A673 (cell line): ENCODE data around the gene MTMR3. TPM values are rescaled to one million over a fixed set of nuclear protein-coding genes. Genes with fewer than 3 reads are reported as not detected.

Experiments
- BruUV-seq: library from RNA; stranded (reverse); fragments of 400-500 nt; replicated peaks from 2 replicates; lab custom pipeline; 2021; lab: Mats Ljungman, UMichigan
- CTCF ChIA-PET: fragments of 300-600 bp; sonication (Branson Sonifier 250); formaldehyde crosslinking; loops from one replicate; lab custom pipeline; 2022; ENCODE audit warnings: antibody characterized with exemption; lab: Charles Lee
- POLR2A ChIA-PET: fragments of 300-600 bp; sonication (Branson Sonifier 250); formaldehyde crosslinking; loops from one replicate; lab custom pipeline; 2022; ENCODE audit warnings: antibody characterized with exemption; ENCODE audit not compliant: low non-redundant PET; lab: Charles Lee
- DNase-seq: peaks from one replicate; pipeline ENCODE4 v3.0.0-alpha.2; 2015; ENCODE audit warnings: low spot score
- H3K27ac ChIP-seq: fragments of 200-600 bp; sonication (generic); 2 replicates; pipeline ENCODE4 v1.5.1; 2016; ENCODE audit warnings: mixed run types, low read depth, mild to moderate bottlenecking, mixed read lengths, antibody characterized with exemption, low read length; ENCODE audit not compliant: poor library complexity, severe bottlenecking
- H3K27me3 ChIP-seq: fragments of 200-600 bp; sonication (generic); replicated peaks from 2 replicates; pipeline ENCODE4 v1.6.1; 2017; ENCODE audit warnings: mixed run types, low read depth, mild to moderate bottlenecking, mixed read lengths, antibody characterized with exemption, low read length; ENCODE audit not compliant: insufficient read depth, poor library complexity
- H3K36me3 ChIP-seq: fragments of 200-600 bp; sonication (generic); 2 replicates; pipeline ENCODE4 v1.6.1; 2016; ENCODE audit warnings: mixed run types, mild to moderate bottlenecking, mixed read lengths, antibody characterized with exemption, low read length; ENCODE audit not compliant: insufficient read depth, poor library complexity, severe bottlenecking
- H3K4me1 ChIP-seq: fragments of 200-600 bp; sonication (generic); 2 replicates; pipeline ENCODE4 v1.6.1; 2017; ENCODE audit warnings: mixed run types, mild to moderate bottlenecking, mixed read lengths, antibody characterized with exemption, low read length; ENCODE audit not compliant: insufficient read depth, poor library complexity, severe bottlenecking
- H3K4me3 ChIP-seq: fragments of 200-600 bp; sonication (generic); 2 replicates; pipeline ENCODE4 v1.5.1; 2016; ENCODE audit warnings: low read depth, mixed run types, mild to moderate bottlenecking, mixed read lengths, low read length; ENCODE audit not compliant: poor library complexity, severe bottlenecking
- H3K9me3 ChIP-seq: fragments of 200-600 bp; sonication (generic); 2 replicates; pipeline ENCODE4 v1.6.1; 2016; ENCODE audit warnings: mixed run types, low read depth, mild to moderate bottlenecking, mixed read lengths, antibody characterized with exemption, low read length; ENCODE audit not compliant: poor library complexity, severe bottlenecking
- CTCF ChIP-seq: fragments of 300-800, 200-600 bp; sonication (generic); conservative IDR thresholded peaks from 2 replicates; pipeline ENCODE4 v1.5.1; 2017; ENCODE audit warnings: low read depth, mild to moderate bottlenecking, antibody characterized with exemption, low read length, moderate library complexity, mixed read lengths
- EZH2 ChIP-seq: fragments of 200-600 bp; sonication (generic); IDR thresholded peaks from 2 replicates; pipeline ENCODE4 v1.6.1; 2017; ENCODE audit warnings: borderline replicate concordance, low read depth, mild to moderate bottlenecking, mixed read lengths, antibody characterized with exemption, low read length; ENCODE audit not compliant: poor library complexity, severe bottlenecking
- intact Hi-C: fragments of 100-400 bp; cut with micrococcal nuclease; formaldehyde crosslinking; loops from one replicate; pipeline ENCODE4 v1.10.0; 2022; ENCODE audit not compliant: unreplicated experiment
- total RNA-seq: library from RNA; stranded (reverse); gene quantifications from 2 replicates; pipeline ENCODE4 v1.2.3, GENCODE V29; 2021

MTMR3 gene
- total RNA-seq, 1 experiment from 2014 or later: 25.0 TPM

GRCh38 chr22:30010789-30011405 lies 127.9 kb downstream of the MTMR3 start:
- no peak overlapping the region for H3K27ac ChIP-seq
- peaks cover 16% of the 10 kb centered on the region for H3K36me3 ChIP-seq
- BruUV-seq: no TSS peak
- intact Hi-C loops: no loop called here
- H3K9me3 ChIP-seq: no peaks in the 10 kb centered on the region
- POLR2A ChIA-PET: no interaction called here
- no peaks in the 10 kb centered on the region for H3K27me3 ChIP-seq
- H3K4me3 ChIP-seq: no peak overlapping the region
- TF ChIP-seq EZH2: no peak
- TF ChIP-seq CTCF: no peak
- CTCF ChIA-PET: no interaction called here
- no peak for DNase-seq
- peaks cover 4% of the 10 kb centered on the region for H3K4me1 ChIP-seq

- no peak for TF ChIP-seq EZH2
- TF ChIP-seq CTCF: no peak
- Histone ChIP-seq H3K36me3 (peaks cover 25% of the 10 kb centered on the region), H3K4me3 (no peak overlapping the region), H3K27ac (no peak overlapping the region), H3K27me3 (no peaks in the 10 kb centered on the region), H3K4me1 (peaks cover 4% of the 10 kb centered on the region), H3K9me3 (no peaks in the 10 kb centered on the region)
- BruUV-seq: no TSS peak
- POLR2A ChIA-PET: no interaction called here
- intact Hi-C loops: no loop called here
- CTCF ChIA-PET: no interaction called here
- DNase-seq: no peak
Observed at GRCh38 chr22:30013201-30013600, 130.2 kb downstream of the MTMR3 start.

- ChIA-PET CTCF (interaction anchor here (0.5 kb wide), 1 partner anchor 287 kb away, joined by 4 read pairs; no protein-coding TSS in a partner anchor), POLR2A (no interaction called here)
- DNase-seq: no peak
- no peaks in the 10 kb centered on the region for H3K9me3 ChIP-seq
- intact Hi-C loops: no loop called here
- no TSS peak for BruUV-seq
- TF ChIP-seq CTCF (no peak), EZH2 (no peak)
- H3K4me1 ChIP-seq: no peaks in the 10 kb centered on the region
- H3K36me3 ChIP-seq: peaks cover 30% of the 10 kb centered on the region
- no peaks in the 10 kb centered on the region for H3K27me3 ChIP-seq
- H3K4me3 ChIP-seq: no peak overlapping the region
- no peak overlapping the region for H3K27ac ChIP-seq
Observed at GRCh38 chr22:30014244-30014643, 131.3 kb downstream of the MTMR3 start.
